ENCODE data around the gene CLCA2. TPM values are rescaled to one million over a fixed set of nuclear protein-coding genes. Genes with fewer than 3 reads are reported as not detected.

Gene CLCA2
- total and polyA plus RNA-seq, 2 of the 8 experiments (the other 6 are each of a cell fraction or from before 2014, with no cell fraction given): not detected

- TF ChIP-seq CHD7 (IDR thresholded peaks at IDR 0.05; ENCODE audit: insufficient replicate concordance, low read length) (no peak), E2F6 (IDR thresholded peaks at IDR 0.05) (no peak), CBX8 (IDR thresholded peaks at IDR 0.05; ENCODE audit: borderline replicate concordance, low read depth, low read length) (no peak), SRF (IDR thresholded peaks at IDR 0.05; ENCODE audit: low read depth, low read length) (no peak), GTF2F1 (IDR thresholded peaks at IDR 0.05; ENCODE audit: borderline replicate concordance, low read depth, low read length) (no peak), CHD2 (IDR thresholded peaks at IDR 0.05; ENCODE audit: low read length) (no peak), SP1 (IDR thresholded peaks at IDR 0.05; ENCODE audit: low read depth, low read length) (no peak), ATF3 (IDR thresholded peaks at IDR 0.05; ENCODE audit: insufficient read depth, low read depth, low read length) (no peak), MAFK (IDR thresholded peaks at IDR 0.05; ENCODE audit: low read depth, low read length) (no peak), HDAC6 (IDR thresholded peaks at IDR 0.05; ENCODE audit: low read depth, low read length) (no peak), MAX (IDR thresholded peaks at IDR 0.05) (no peak)
Observed at GRCh38 chr1:86487811-86488141, 63.8 kb downstream of the CLCA2 start (continued).

Data from H1 (cell line).